PFSK-1 (cell line): ENCODE results near the gene LRBA.

Experiments used
- POLR2AphosphoS5 ChIP-seq: IDR thresholded peaks from 2 replicates; pipeline ENCODE4 v1.6.1; 2012; ENCODE audit warnings: low read depth, mild to moderate bottlenecking, control low read depth, low read length, moderate library complexity
- REST ChIP-seq, 2 experiments: IDR thresholded peaks; 2 replicates each; pipeline versions ENCODE4 v1.6.1 to v1.8.0; 2011 to 2012; ENCODE audit warnings: low read depth in 2 of 2, low read length in 2 of 2, control low read depth in 1 of 2, inconsistent platforms in 1 of 2, mild to moderate bottlenecking in 1 of 2, moderate library complexity in 1 of 2; ENCODE audit not compliant: insufficient read depth in 1 of 2

GRCh38 chr4:151012820-151013219, 2.3 kb downstream of the LRBA start:
- TF ChIP-seq REST (IDR thresholded peaks at IDR 0.05; ENCODE audit: insufficient read depth in 1 of 2, low read depth in 2 of 2, low read length in 2 of 2): no peak
- no peak for TF ChIP-seq POLR2AphosphoS5
